ENCODE results near the gene C16orf90.

Gene C16orf90

GRCh38 chr16:3479654-3480216, 15.6 kb downstream of the C16orf90 start:
- TF ChIP-seq ZNF529 (tag by site-specific recombination; IDR thresholded peaks at IDR 0.05; ENCODE audit: insufficient replicate concordance) (no peak), ZNF19 (tag by site-specific recombination; IDR thresholded peaks at IDR 0.05; ENCODE audit: low read depth) (no peak), SP2 (tag by site-specific recombination; IDR thresholded peaks at IDR 0.05) (no peak), ZNF133 (tag by site-specific recombination; IDR thresholded peaks at IDR 0.05) (no peak), ZNF580 (tag by site-specific recombination; IDR thresholded peaks at IDR 0.05) (no peak), ZNF335 (tag by site-specific recombination; conservative IDR thresholded peaks at IDR 0.05) (no peak), ZNF214 (tag by site-specific recombination; IDR thresholded peaks at IDR 0.05; ENCODE audit: borderline replicate concordance) (no peak), BCL11A (tag by site-specific recombination; IDR thresholded peaks at IDR 0.05; ENCODE audit: low read depth) (no peak), TSHZ1 (tag by site-specific recombination; IDR thresholded peaks at IDR 0.05; ENCODE audit: borderline replicate concordance) (no peak), KLF1 (tag by site-specific recombination; IDR thresholded peaks at IDR 0.05) (no peak), ZNF654 (tag by site-specific recombination; IDR thresholded peaks at IDR 0.05; ENCODE audit: low read depth) (no peak), ZNF501 (tag by site-specific recombination; IDR thresholded peaks at IDR 0.05) (no peak), ZNF692 (tag by site-specific recombination; IDR thresholded peaks at IDR 0.05) (no peak), INSM2 (tag by site-specific recombination; IDR thresholded peaks at IDR 0.05) (no peak), ZNF530 (tag by site-specific recombination; IDR thresholded peaks at IDR 0.05; ENCODE audit: low read depth) (no peak), ZNF223 (tag by site-specific recombination; IDR thresholded peaks at IDR 0.05) (no peak), GLIS2 (tag by site-specific recombination; IDR thresholded peaks at IDR 0.05) (no peak), ZNF114 (tag by site-specific recombination; IDR thresholded peaks at IDR 0.05) (no peak)
- TF ChIP-seq, protein P1, sequence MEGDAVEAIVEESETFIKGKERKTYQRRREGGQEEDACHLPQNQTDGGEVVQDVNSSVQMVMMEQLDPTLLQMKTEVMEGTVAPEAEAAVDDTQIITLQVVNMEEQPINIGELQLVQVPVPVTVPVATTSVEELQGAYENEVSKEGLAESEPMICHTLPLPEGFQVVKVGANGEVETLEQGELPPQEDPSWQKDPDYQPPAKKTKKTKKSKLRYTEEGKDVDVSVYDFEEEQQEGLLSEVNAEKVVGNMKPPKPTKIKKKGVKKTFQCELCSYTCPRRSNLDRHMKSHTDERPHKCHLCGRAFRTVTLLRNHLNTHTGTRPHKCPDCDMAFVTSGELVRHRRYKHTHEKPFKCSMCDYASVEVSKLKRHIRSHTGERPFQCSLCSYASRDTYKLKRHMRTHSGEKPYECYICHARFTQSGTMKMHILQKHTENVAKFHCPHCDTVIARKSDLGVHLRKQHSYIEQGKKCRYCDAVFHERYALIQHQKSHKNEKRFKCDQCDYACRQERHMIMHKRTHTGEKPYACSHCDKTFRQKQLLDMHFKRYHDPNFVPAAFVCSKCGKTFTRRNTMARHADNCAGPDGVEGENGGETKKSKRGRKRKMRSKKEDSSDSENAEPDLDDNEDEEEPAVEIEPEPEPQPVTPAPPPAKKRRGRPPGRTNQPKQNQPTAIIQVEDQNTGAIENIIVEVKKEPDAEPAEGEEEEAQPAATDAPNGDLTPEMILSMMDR (tag by site-specific recombination; IDR thresholded peaks at IDR 0.05) = no peak
- TF ChIP-seq, protein P2, sequence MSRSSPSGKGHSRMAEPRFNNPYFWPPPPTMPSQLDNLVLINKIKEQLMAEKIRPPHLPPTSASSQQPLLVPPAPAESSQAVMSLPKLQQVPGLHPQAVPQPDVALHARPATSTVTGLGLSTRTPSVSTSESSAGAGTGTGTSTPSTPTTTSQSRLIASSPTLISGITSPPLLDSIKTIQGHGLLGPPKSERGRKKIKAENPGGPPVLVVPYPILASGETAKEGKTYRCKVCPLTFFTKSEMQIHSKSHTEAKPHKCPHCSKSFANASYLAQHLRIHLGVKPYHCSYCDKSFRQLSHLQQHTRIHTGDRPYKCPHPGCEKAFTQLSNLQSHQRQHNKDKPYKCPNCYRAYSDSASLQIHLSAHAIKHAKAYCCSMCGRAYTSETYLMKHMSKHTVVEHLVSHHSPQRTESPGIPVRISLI (tag by site-specific recombination; IDR thresholded peaks at IDR 0.05) = no peak
- Histone ChIP-seq H3K4me1 (ENCODE audit: control insufficient read depth, insufficient read depth, low read length) (no peaks in the 10 kb centered on the region), H3K36me3 (ENCODE audit: control insufficient read depth in 2 of 2, insufficient read depth in 1 of 2, low read length in 2 of 2) (peaks cover 4 to 59% of the 10 kb centered on the region in 2 experiments; a peak in 2 of 3 replicates), H3K4me3 (ENCODE audit: low read depth, low read length) (no peak overlapping the region), H3K27ac (ENCODE audit: extremely low read depth, low read depth, low read length) (no peak overlapping the region), H3K9me3 (ENCODE audit: control insufficient read depth, insufficient read depth, low read depth, low read length) (no peaks in the 10 kb centered on the region)
- CTCF ChIA-PET = interaction anchor here (0.6 kb wide), 1 partner anchor 11 kb away, joined by 3 read pairs; no protein-coding TSS in a partner anchor
- POLR2A ChIA-PET = no interaction called here

Measured in HEK293 (cell line).